Measurements from ENCODE around the gene SOCS6. TPM values are rescaled to one million over a fixed set of nuclear protein-coding genes. Genes with fewer than 3 reads are reported as not detected.

Gene SOCS6
- polyA plus RNA-seq, 1 of the 3 experiments (the other 2 are of a cell fraction), result 12.1 TPM

GRCh38 chr18:70376914-70377258 is 88.0 kb downstream of the SOCS6 start (continued):
- TF ChIP-seq EZH2phosphoT487 (IDR thresholded peaks at IDR 0.05; ENCODE audit: borderline replicate concordance, low read depth), result no peak

GRCh38 chr18:70377317-70377799 is 88.5 kb downstream of the SOCS6 start:
- Histone ChIP-seq H4K20me1 (ENCODE audit: insufficient read depth) (no peaks in the 10 kb centered on the region), H3K9me3 (no peaks in the 10 kb centered on the region), H2AFZ (ENCODE audit: low read depth) (0 out of 2 replicates have a peak overlapping the region, but pooled peaks have one; percentile 32), H3K4me3 (ENCODE audit: low read depth in 2 of 2, low read length in 1 of 2) (no peak overlapping the region), H3K9me2 (no peaks in the 10 kb centered on the region), H3K36me3 (replicated peaks in 1 of 2; ENCODE audit: control insufficient read depth in 1 of 2, insufficient read depth in 2 of 2, low read length in 1 of 2) (no peaks in the 10 kb centered on the region), H3F3A (replicated peaks; ENCODE audit: insufficient read depth) (no peaks in the 10 kb centered on the region), H3K27me3 (ENCODE audit: insufficient read depth) (no peaks in the 10 kb centered on the region), H3K4me2 (no peak overlapping the region), H3K9ac (no peak overlapping the region), H3K27ac (ENCODE audit: low read depth in 2 of 2, low read length in 1 of 2) (no peak overlapping the region), H3K79me2 (ENCODE audit: insufficient read depth) (no peaks in the 10 kb centered on the region), H3K4me1 (ENCODE audit: control insufficient read depth in 1 of 2, insufficient read depth in 2 of 2, low read depth in 1 of 2, low read length in 1 of 2) (peaks cover 6% of the 10 kb centered on the region in 2 experiments; a peak in 1 of 4 replicates)
- WGBS (ENCODE audit: low lambda C conversion rate), result 74% methylated on average over 8 of the region's 8 CpGs
- POLR2A ChIA-PET, result no interaction called here
- CTCF ChIA-PET, result interaction anchor here (0.9 kb wide), 1 partner anchor 15 kb away, joined by 3 read pairs; no protein-coding TSS in a partner anchor
- TF ChIP-seq NRF1 (IDR thresholded peaks at IDR 0.05; ENCODE audit: low read depth, low read length) (no peak), TCF12 (IDR thresholded peaks at IDR 0.05) (no peak), SMC3 (IDR thresholded peaks at IDR 0.05; ENCODE audit: low read depth, low read length) (no peak), PBX3 (IDR thresholded peaks at IDR 0.05) (no peak), TAF1 (IDR thresholded peaks at IDR 0.05; ENCODE audit: borderline replicate concordance, low read depth, low read length) (no peak)
- peak; percentile 22 for DNase-seq

GRCh38 chr18:70377857-70378701 is 89.2 kb downstream of the SOCS6 start:
- Histone ChIP-seq H3K27me3 (ENCODE audit: insufficient read depth) (no peaks in the 10 kb centered on the region), H3K9ac (no peak overlapping the region), H2AFZ (ENCODE audit: low read depth) (0 out of 2 replicates have a peak overlapping the region, but pooled peaks have one; percentile 32), H3K4me3 (ENCODE audit: low read depth in 2 of 2, low read length in 1 of 2) (no peak overlapping the region), H3K36me3 (replicated peaks in 1 of 2; ENCODE audit: control insufficient read depth in 1 of 2, insufficient read depth in 2 of 2, low read length in 1 of 2) (no peaks in the 10 kb centered on the region), H3K79me2 (ENCODE audit: insufficient read depth) (no peaks in the 10 kb centered on the region), H3K27ac (ENCODE audit: low read depth in 2 of 2, low read length in 1 of 2) (no peak overlapping the region), H3K4me2 (no peak overlapping the region), H3K9me3 (no peaks in the 10 kb centered on the region), H3K9me2 (no peaks in the 10 kb centered on the region), H3K4me1 (ENCODE audit: control insufficient read depth in 1 of 2, insufficient read depth in 2 of 2, low read depth in 1 of 2, low read length in 1 of 2) (peaks cover 4 to 6% of the 10 kb centered on the region in 2 experiments; a peak in 1 of 4 replicates), H3F3A (replicated peaks; ENCODE audit: insufficient read depth) (no peaks in the 10 kb centered on the region), H4K20me1 (ENCODE audit: insufficient read depth) (no peaks in the 10 kb centered on the region)
- ChIA-PET POLR2A (no interaction called here), CTCF (interaction anchor here (0.9 kb wide), 1 partner anchor 16 kb away, joined by 3 read pairs; no protein-coding TSS in a partner anchor)
- 81% methylated on average over 12 of the region's 13 CpGs for WGBS (ENCODE audit: low lambda C conversion rate)
- TF ChIP-seq EZH2phosphoT487 (IDR thresholded peaks at IDR 0.05; ENCODE audit: borderline replicate concordance, low read depth) (no peak), NRF1 (IDR thresholded peaks at IDR 0.05; ENCODE audit: low read depth, low read length) (no peak), USF2 (IDR thresholded peaks at IDR 0.05; ENCODE audit: borderline replicate concordance, low read depth, low read length) (no peak), RXRA (IDR thresholded peaks at IDR 0.05; ENCODE audit: borderline replicate concordance, low read depth) (no peak), JUND (IDR thresholded peaks at IDR 0.05) (no peak), RAD21 (IDR thresholded peaks at IDR 0.05; ENCODE audit: low read length) (no peak), GABPA (IDR thresholded peaks at IDR 0.05; ENCODE audit: low read depth) (no peak), FOXJ3 (CRISPR knock-in tag; IDR thresholded peaks at IDR 0.05) (no peak), ZBTB33 (IDR thresholded peaks at IDR 0.05; ENCODE audit: borderline replicate concordance, low read depth) (no peak)
- no peak for DNase-seq
